HG03280 (cell line): ENCODE measurements around the gene LMO7.

Experiments used
- ATAC-seq: cut with Tn5 transposase; IDR thresholded peaks from one replicate; pipeline ENCODE4 v1.9.1; 2021; ENCODE audit warnings: mild to moderate bottlenecking, moderate library complexity; ENCODE audit not compliant: unreplicated experiment

Gene LMO7

GRCh38 chr13:75831389-75831788 is 195.3 kb downstream of the LMO7 start:
- no peak for ATAC-seq

- no peak for ATAC-seq
These were observed 196.7 kb downstream of the LMO7 start for GRCh38 chr13:75832812-75833211.

GRCh38 chr13:75836441-75836840 is 200.3 kb downstream of the LMO7 start:
- ATAC-seq: no peak

- ATAC-seq: no peak
These were observed 202.4 kb downstream of the LMO7 start for GRCh38 chr13:75838366-75839005.

- no peak for ATAC-seq
These were observed 203.3 kb downstream of the LMO7 start for GRCh38 chr13:75839406-75839805.

- ATAC-seq: no peak
These were observed 205.8 kb downstream of the LMO7 start for GRCh38 chr13:75841905-75842304.

- ATAC-seq: no peak
These were observed 206.9 kb downstream of the LMO7 start for GRCh38 chr13:75843074-75843473.

GRCh38 chr13:75843991-75844390 is 207.9 kb downstream of the LMO7 start:
- ATAC-seq: no peak

GRCh38 chr13:75847588-75847987 is 211.5 kb downstream of the LMO7 start:
- ATAC-seq: no peak

GRCh38 chr13:75850916-75851315 is 214.8 kb downstream of the LMO7 start:
- no peak for ATAC-seq

- no peak for ATAC-seq
These were observed 219.1 kb downstream of the LMO7 start for GRCh38 chr13:75855216-75855615.

- ATAC-seq: no peak
These were observed 219.7 kb downstream of the LMO7 start for GRCh38 chr13:75855847-75856246.

- ATAC-seq: no peak
These were observed 221.2 kb downstream of the LMO7 start for GRCh38 chr13:75857291-75857690.

GRCh38 chr13:75860935-75861334 is 224.8 kb downstream of the LMO7 start:
- ATAC-seq: no peak

GRCh38 chr13:75861786-75862185 is 225.7 kb downstream of the LMO7 start:
- ATAC-seq: no peak

GRCh38 chr13:75864718-75865117 is 228.6 kb downstream of the LMO7 start:
- no peak for ATAC-seq

GRCh38 chr13:75867379-75868117 is 231.4 kb downstream of the LMO7 start:
- no peak for ATAC-seq

GRCh38 chr13:75869981-75870380 is 233.9 kb downstream of the LMO7 start:
- ATAC-seq: no peak

- no peak for ATAC-seq
These were observed 234.3 kb downstream of the LMO7 start for GRCh38 chr13:75870397-75870903.

- no peak for ATAC-seq
These were observed 234.9 kb downstream of the LMO7 start for GRCh38 chr13:75871059-75871458.

- no peak for ATAC-seq
These were observed 236.8 kb downstream of the LMO7 start for GRCh38 chr13:75872980-75873379.

GRCh38 chr13:75873494-75873893 is 237.4 kb downstream of the LMO7 start:
- ATAC-seq: no peak
